GM12878 (cell line): Measurements from ENCODE around the gene TMEM87A.

ENCODE experiments used
- BRCA1 ChIP-seq: IDR thresholded peaks from 2 replicates; pipeline ENCODE4 v1.6.1; 2011; ENCODE audit warnings: low read depth, low read length, improper control_type of control experiment
- EP300 ChIP-seq, 2 experiments: fragments of 150-350 bp in 1 of 2; IDR thresholded peaks; 2 replicates each; pipeline ENCODE4 v1.6.1; 2011 to 2012; ENCODE audit warnings: low read depth in 2 of 2, low read length in 2 of 2, borderline replicate concordance in 1 of 2, improper control_type of control experiment in 1 of 2, inconsistent platforms in 1 of 2; ENCODE audit not compliant: control insufficient read depth in 1 of 2
- GABPA ChIP-seq: IDR thresholded peaks from 2 replicates; pipeline ENCODE4 v1.6.1; 2014; ENCODE audit warnings: antibody characterized with exemption, low read depth, mild to moderate bottlenecking, inconsistent platforms
- HDAC2 ChIP-seq: fragments of 200-600 bp; sonication (generic); IDR thresholded peaks from 2 replicates; pipeline ENCODE4 v1.6.1; 2017
- NFYB ChIP-seq: IDR thresholded peaks from 2 replicates; pipeline ENCODE4 v1.6.1; 2011; ENCODE audit warnings: low read depth, mild to moderate bottlenecking, low read length, improper control_type of control experiment, moderate library complexity; ENCODE audit not compliant: insufficient read depth
- POLR2A ChIP-seq: IDR thresholded peaks from 2 replicates; pipeline ENCODE4 v1.6.1; 2011; ENCODE audit warnings: low read depth, mild to moderate bottlenecking, low read length
- TCF3 ChIP-seq: IDR thresholded peaks from 2 replicates; pipeline ENCODE4 v1.6.1; 2012; ENCODE audit warnings: low read depth, mild to moderate bottlenecking, low read length, borderline replicate concordance; ENCODE audit not compliant: insufficient read depth
- YY1 ChIP-seq: IDR thresholded peaks from 2 replicates; pipeline ENCODE4 v1.6.1; 2011; ENCODE audit warnings: low read depth, mild to moderate bottlenecking, low read length
- TF ChIP-seq, protein P1 (sequence below), 3 experiments: IDR thresholded peaks in 2 of 3; conservative IDR thresholded peaks in 1 of 3; 2 replicates each; pipeline ENCODE4 v1.5.1; 2011; ENCODE audit warnings: low read depth in 3 of 3, low read length in 3 of 3, mild to moderate bottlenecking in 3 of 3, control low read depth in 2 of 3, moderate library complexity in 2 of 3, inconsistent platforms in 1 of 3, mixed read lengths in 1 of 3; ENCODE audit not compliant: control insufficient read depth in 2 of 3, insufficient read depth in 1 of 3; ENCODE audit errors: extremely low read depth in 1 of 3
- TF ChIP-seq, protein P2 (sequence below): fragments of 450-650 bp; formaldehyde crosslinking; IDR thresholded peaks from 2 replicates; pipeline ENCODE4 v1.5.0; 2022; ENCODE audit warnings: mild to moderate bottlenecking, missing genetic modification characterization
- TF ChIP-seq, protein P3 (sequence below): IDR thresholded peaks from 2 replicates; pipeline ENCODE4 v1.6.1; 2012; ENCODE audit warnings: low read depth, low read length, improper control_type of control experiment
- TF ChIP-seq, protein P4 (sequence below): IDR thresholded peaks from 2 replicates; pipeline ENCODE4 v1.6.1; 2012; ENCODE audit warnings: mild to moderate bottlenecking, low read depth, low read length
- TF ChIP-seq, protein P5 (sequence below): IDR thresholded peaks from 2 replicates; pipeline ENCODE4 v1.6.1; 2011; ENCODE audit warnings: borderline replicate concordance, low read depth, mild to moderate bottlenecking, moderate library complexity, low read length; ENCODE audit not compliant: insufficient read depth, poor library complexity, severe bottlenecking

DNA sequence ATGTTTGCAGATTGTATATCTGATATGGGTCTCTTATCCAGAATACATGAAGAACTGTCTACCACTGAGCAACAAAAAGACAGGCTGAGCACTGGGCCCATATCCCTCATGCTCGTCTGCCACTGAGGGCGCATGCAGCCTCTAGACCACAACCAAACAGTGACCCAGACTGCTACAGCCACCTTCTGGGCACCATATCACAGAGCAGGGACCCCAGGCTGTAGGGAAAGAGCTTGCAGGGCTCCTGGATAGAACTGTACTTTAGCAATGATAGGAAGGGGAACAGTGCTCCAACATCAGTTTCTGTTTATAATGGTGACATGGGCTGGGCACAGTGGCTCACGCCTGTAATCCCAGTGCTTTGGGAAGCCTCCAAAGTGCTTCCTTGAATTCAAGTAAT is 40.2 kb upstream of the TMEM87A start:
- TF ChIP-seq, protein P1, sequence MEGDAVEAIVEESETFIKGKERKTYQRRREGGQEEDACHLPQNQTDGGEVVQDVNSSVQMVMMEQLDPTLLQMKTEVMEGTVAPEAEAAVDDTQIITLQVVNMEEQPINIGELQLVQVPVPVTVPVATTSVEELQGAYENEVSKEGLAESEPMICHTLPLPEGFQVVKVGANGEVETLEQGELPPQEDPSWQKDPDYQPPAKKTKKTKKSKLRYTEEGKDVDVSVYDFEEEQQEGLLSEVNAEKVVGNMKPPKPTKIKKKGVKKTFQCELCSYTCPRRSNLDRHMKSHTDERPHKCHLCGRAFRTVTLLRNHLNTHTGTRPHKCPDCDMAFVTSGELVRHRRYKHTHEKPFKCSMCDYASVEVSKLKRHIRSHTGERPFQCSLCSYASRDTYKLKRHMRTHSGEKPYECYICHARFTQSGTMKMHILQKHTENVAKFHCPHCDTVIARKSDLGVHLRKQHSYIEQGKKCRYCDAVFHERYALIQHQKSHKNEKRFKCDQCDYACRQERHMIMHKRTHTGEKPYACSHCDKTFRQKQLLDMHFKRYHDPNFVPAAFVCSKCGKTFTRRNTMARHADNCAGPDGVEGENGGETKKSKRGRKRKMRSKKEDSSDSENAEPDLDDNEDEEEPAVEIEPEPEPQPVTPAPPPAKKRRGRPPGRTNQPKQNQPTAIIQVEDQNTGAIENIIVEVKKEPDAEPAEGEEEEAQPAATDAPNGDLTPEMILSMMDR (IDR thresholded peaks at IDR 0.05 in 2 of 3, conservative IDR thresholded peaks at IDR 0.05 in 1 of 3; ENCODE audit: control insufficient read depth in 2 of 3, extremely low read depth in 1 of 3, insufficient read depth in 1 of 3, low read depth in 3 of 3, low read length in 3 of 3) = no peak
- TF ChIP-seq, protein P2, sequence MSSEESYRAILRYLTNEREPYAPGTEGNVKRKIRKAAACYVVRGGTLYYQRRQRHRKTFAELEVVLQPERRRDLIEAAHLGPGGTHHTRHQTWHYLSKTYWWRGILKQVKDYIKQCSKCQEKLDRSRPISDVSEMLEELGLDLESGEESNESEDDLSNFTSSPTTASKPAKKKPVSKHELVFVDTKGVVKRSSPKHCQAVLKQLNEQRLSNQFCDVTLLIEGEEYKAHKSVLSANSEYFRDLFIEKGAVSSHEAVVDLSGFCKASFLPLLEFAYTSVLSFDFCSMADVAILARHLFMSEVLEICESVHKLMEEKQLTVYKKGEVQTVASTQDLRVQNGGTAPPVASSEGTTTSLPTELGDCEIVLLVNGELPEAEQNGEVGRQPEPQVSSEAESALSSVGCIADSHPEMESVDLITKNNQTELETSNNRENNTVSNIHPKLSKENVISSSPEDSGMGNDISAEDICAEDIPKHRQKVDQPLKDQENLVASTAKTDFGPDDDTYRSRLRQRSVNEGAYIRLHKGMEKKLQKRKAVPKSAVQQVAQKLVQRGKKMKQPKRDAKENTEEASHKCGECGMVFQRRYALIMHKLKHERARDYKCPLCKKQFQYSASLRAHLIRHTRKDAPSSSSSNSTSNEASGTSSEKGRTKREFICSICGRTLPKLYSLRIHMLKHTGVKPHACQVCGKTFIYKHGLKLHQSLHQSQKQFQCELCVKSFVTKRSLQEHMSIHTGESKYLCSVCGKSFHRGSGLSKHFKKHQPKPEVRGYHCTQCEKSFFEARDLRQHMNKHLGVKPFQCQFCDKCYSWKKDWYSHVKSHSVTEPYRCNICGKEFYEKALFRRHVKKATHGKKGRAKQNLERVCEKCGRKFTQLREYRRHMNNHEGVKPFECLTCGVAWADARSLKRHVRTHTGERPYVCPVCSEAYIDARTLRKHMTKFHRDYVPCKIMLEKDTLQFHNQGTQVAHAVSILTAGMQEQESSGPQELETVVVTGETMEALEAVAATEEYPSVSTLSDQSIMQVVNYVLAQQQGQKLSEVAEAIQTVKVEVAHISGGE (CRISPR knock-in tag) = no peak
- TF ChIP-seq, protein P3, sequence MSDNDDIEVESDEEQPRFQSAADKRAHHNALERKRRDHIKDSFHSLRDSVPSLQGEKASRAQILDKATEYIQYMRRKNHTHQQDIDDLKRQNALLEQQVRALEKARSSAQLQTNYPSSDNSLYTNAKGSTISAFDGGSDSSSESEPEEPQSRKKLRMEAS = no peak
- TF ChIP-seq, protein P4, sequence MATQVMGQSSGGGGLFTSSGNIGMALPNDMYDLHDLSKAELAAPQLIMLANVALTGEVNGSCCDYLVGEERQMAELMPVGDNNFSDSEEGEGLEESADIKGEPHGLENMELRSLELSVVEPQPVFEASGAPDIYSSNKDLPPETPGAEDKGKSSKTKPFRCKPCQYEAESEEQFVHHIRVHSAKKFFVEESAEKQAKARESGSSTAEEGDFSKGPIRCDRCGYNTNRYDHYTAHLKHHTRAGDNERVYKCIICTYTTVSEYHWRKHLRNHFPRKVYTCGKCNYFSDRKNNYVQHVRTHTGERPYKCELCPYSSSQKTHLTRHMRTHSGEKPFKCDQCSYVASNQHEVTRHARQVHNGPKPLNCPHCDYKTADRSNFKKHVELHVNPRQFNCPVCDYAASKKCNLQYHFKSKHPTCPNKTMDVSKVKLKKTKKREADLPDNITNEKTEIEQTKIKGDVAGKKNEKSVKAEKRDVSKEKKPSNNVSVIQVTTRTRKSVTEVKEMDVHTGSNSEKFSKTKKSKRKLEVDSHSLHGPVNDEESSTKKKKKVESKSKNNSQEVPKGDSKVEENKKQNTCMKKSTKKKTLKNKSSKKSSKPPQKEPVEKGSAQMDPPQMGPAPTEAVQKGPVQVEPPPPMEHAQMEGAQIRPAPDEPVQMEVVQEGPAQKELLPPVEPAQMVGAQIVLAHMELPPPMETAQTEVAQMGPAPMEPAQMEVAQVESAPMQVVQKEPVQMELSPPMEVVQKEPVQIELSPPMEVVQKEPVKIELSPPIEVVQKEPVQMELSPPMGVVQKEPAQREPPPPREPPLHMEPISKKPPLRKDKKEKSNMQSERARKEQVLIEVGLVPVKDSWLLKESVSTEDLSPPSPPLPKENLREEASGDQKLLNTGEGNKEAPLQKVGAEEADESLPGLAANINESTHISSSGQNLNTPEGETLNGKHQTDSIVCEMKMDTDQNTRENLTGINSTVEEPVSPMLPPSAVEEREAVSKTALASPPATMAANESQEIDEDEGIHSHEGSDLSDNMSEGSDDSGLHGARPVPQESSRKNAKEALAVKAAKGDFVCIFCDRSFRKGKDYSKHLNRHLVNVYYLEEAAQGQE = no peak
- TF ChIP-seq BRCA1 (no peak), POLR2A (no peak), NFYB (no peak), GABPA (no peak), HDAC2 (no peak), TCF3 (no peak), YY1 (no peak), EP300 (IDR thresholded peaks at IDR 0.05; ENCODE audit: borderline replicate concordance in 1 of 2, control insufficient read depth in 1 of 2, low read depth in 2 of 2, low read length in 2 of 2) (no peak)
- TF ChIP-seq, protein P5, sequence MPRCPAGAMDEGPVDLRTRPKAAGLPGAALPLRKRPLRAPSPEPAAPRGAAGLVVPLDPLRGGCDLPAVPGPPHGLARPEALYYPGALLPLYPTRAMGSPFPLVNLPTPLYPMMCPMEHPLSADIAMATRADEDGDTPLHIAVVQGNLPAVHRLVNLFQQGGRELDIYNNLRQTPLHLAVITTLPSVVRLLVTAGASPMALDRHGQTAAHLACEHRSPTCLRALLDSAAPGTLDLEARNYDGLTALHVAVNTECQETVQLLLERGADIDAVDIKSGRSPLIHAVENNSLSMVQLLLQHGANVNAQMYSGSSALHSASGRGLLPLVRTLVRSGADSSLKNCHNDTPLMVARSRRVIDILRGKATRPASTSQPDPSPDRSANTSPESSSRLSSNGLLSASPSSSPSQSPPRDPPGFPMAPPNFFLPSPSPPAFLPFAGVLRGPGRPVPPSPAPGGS = no peak
